Measurements from ENCODE around the gene ACTL10.

- TF ChIP-seq POLR2A (IDR thresholded peaks at IDR 0.05) (no peak), CTCF (IDR thresholded peaks at IDR 0.05) (no peak)
Measured at GRCh38 chr20:33684533-33685327, 18.0 kb downstream of the ACTL10 start.
